ENCODE data around the gene MLNR.

DNA sequence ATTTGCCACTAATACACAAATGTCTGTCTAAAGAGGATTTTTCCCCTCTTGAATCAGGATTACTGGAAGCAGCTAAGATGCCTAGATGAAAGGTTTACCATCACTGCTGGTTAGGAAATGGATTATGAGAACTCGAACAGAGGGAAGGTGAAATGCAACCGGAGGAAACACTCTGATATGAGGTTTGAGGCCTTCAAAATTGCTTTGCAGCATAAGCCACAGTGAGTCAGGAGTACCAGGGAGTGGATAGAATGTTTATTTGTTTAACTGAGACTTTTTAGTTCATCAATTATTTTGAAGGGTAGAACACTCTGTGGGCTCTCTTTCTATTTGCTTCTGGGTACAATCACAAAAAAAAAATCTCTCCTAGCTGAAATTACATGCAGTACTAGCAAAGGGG is 45.7 kb downstream of the MLNR start:
- TF ChIP-seq TSHZ2 (CRISPR knock-in tag; IDR thresholded peaks at IDR 0.05), result no peak
- TF ChIP-seq ZFP30 (CRISPR knock-in tag; IDR thresholded peaks at IDR 0.05), result no peak
